ENCODE results near the gene LIPE.

DNA sequence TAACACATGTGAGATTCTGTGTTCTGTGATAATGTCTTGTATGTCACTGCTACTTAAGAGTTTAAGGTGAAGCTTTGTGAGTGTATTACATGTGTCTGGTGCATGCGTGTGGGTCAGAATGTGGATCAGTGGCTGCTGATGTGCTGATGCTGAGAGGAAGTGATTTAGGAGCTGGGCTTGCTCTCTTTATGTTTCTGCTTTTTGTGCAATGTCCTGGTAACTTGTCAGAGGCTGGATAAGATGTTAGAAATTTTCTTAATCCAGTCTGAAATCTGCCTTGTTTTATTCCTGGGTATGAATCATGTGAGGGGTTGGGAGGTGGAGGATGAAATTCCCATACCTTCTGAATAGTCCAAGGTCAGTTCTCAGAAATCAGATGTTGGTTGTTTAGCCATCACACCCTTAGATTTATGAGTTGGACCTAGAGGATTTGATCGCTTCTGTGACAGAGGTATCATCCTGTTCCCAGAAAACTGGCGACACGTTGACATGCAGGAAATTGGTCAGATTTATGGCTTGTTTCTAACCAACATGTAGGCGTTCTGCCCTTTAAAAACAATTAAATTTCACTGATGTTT is 40.1 kb upstream of the LIPE start:
- TF ChIP-seq, protein P1, sequence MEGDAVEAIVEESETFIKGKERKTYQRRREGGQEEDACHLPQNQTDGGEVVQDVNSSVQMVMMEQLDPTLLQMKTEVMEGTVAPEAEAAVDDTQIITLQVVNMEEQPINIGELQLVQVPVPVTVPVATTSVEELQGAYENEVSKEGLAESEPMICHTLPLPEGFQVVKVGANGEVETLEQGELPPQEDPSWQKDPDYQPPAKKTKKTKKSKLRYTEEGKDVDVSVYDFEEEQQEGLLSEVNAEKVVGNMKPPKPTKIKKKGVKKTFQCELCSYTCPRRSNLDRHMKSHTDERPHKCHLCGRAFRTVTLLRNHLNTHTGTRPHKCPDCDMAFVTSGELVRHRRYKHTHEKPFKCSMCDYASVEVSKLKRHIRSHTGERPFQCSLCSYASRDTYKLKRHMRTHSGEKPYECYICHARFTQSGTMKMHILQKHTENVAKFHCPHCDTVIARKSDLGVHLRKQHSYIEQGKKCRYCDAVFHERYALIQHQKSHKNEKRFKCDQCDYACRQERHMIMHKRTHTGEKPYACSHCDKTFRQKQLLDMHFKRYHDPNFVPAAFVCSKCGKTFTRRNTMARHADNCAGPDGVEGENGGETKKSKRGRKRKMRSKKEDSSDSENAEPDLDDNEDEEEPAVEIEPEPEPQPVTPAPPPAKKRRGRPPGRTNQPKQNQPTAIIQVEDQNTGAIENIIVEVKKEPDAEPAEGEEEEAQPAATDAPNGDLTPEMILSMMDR (optimal IDR thresholded peaks at IDR 0.05 in 1 of 3, IDR thresholded peaks at IDR 0.05 in 1 of 3, conservative IDR thresholded peaks at IDR 0.05 in 1 of 3; ENCODE audit: extremely low read depth in 1 of 3, insufficient read depth in 2 of 3, low read length in 3 of 3): no peak
- no peak for TF ChIP-seq EZH2 (IDR thresholded peaks at IDR 0.05; ENCODE audit: low read length)

Data from keratinocyte (primary cell).